Measurements from ENCODE around the gene CCN5.

CCN5 gene

DNA sequence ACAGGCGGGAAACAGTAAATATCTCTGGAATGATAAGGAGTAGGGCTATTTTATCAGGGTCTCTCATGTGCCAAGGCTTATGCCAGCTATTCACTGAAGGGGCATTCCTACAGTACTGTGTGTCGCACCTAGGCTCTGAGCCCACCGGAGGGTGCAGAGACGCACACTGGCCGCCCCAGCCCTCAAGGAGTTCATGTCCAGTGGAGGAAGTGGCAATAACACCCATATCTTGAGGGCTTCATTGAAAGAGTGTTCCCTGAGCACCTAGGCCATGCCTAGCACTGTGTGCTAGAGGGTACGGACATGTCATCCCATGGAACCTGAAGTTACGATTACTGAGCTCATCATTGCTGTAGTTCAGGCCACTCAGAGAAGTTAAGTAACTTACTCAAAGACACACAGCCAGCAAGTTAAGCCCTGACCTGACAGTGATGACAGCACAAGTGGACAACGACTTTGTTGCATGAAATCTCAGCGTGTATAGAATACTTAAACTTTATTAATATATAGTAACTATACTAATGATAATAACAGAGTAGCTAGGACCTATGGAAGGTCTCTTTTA is 8.7 kb downstream of the CCN5 start:
- H3K4me3 ChIP-seq (replicated peaks; ENCODE audit: low read depth, low read length): no peak overlapping the region
- no peak for DNase-seq (ENCODE audit: low read depth)
- no peak for TF ChIP-seq CTCF (IDR thresholded peaks at IDR 0.05; ENCODE audit: low read length, missing control alignments)

- no peak overlapping the region for H3K4me3 ChIP-seq (replicated peaks; ENCODE audit: low read depth, low read length)
- no peak for DNase-seq (ENCODE audit: low read depth)
- no peak for TF ChIP-seq CTCF (IDR thresholded peaks at IDR 0.05; ENCODE audit: low read length, missing control alignments)
These were observed 9.4 kb downstream of the CCN5 start for GRCh38 chr20:44724423-44725091.

DNA sequence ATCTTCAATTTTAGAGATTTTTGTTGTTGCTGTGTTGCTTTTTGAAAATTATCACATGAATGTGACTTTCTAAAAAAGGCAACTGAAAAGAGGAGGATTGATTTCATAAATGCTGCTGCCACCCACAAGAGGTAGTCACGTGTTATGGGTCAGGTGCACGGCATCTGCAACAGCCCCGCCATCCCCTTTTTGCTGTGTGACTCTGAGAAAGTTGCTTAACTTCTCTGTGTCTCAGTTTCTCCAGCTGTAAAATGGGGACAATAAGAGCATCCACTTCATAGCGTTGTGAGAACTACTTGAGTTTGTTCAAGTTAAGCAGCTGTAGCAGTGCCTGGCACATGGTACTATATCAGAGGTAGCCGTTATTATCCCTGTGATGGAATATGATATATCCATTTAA is 10.7 kb downstream of the CCN5 start:
- DNase-seq (ENCODE audit: low read depth): no peak
- no peak for TF ChIP-seq CTCF (IDR thresholded peaks at IDR 0.05; ENCODE audit: low read length, missing control alignments)
- H3K4me3 ChIP-seq (replicated peaks; ENCODE audit: low read depth, low read length): no peak overlapping the region

DNA sequence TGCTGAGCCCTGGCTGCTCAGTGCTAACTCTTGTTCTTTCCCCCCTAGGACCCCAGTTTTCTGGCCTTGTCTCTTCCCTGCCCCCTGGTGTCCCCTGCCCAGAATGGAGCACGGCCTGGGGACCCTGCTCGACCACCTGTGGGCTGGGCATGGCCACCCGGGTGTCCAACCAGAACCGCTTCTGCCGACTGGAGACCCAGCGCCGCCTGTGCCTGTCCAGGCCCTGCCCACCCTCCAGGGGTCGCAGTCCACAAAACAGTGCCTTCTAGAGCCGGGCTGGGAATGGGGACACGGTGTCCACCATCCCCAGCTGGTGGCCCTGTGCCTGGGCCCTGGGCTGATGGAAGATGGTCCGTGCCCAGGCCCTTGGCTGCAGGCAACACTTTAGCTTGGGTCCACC is 11.9 kb downstream of the CCN5 start:
- H3K4me3 ChIP-seq (replicated peaks; ENCODE audit: low read depth, low read length): no peak overlapping the region
- no peak for TF ChIP-seq CTCF (IDR thresholded peaks at IDR 0.05; ENCODE audit: low read length, missing control alignments)
- DNase-seq (ENCODE audit: low read depth): no peak

DNA sequence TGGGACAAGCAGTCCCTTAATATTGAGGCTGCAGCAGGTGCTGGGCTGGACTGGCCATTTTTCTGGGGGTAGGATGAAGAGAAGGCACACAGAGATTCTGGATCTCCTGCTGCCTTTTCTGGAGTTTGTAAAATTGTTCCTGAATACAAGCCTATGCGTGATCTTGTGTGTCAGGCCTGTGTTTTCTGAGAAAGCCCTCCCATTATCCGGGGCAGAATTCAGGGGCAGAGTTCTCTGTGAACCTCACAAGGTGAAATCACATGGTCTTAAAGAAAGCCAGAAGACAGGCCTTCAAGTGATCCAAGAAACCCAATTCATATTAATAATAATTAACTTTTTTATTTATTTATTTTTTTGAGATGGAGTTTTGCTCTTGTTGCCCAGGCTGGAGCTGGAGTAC is 12.5 kb downstream of the CCN5 start:
- TF ChIP-seq CTCF (IDR thresholded peaks at IDR 0.05; ENCODE audit: low read length, missing control alignments): no peak
- DNase-seq (ENCODE audit: low read depth): no peak
- no peak overlapping the region for H3K4me3 ChIP-seq (replicated peaks; ENCODE audit: low read depth, low read length)

DNA sequence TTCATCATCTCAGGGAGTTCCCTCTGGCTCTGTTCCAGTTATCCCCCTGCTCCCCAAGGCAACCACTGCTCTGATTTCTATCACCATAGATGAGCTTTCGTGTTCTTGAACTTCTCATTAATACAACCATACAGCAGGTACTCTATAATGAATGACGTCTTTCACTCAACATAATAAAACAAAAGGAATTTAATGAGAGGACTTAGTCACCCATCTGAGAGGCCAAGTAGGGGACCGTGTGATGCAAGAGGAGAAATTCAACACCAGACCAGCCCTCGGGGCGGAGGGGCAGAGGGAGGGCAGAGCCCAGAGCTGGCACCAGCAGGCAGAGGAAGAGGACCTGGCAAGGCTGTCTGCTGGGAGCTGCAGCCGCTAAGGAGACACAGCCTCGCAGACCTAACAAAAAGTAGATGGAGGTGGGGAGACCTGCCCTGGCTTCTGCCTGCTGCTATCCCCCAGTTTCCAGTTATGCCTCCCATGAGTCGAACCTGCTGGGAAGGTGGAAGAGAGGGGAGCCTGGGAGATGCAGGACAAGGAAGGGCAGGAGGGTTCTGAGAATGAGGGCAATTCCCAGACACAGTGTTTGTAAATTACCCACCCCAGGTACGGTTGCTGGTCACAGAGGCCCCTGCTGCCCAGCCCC is 13.8 kb downstream of the CCN5 start:
- DNase-seq (ENCODE audit: low read depth): peak; percentile 80
- H3K4me3 ChIP-seq (replicated peaks; ENCODE audit: low read depth, low read length): no peak overlapping the region
- no peak for TF ChIP-seq CTCF (IDR thresholded peaks at IDR 0.05; ENCODE audit: low read length, missing control alignments)
